HG03060 (cell line): ENCODE measurements around the gene SFMBT2.
"Not testable (repeated sequence)": the region's sequence is repeated elsewhere in the genome, so short reads cannot be mapped to it uniquely, and the experiment has no call there.

Source experiments
- ATAC-seq: cut with Tn5 transposase; IDR thresholded peaks from one replicate; pipeline ENCODE4 v1.9.1; 2021; ENCODE audit warnings: low read depth, moderate number of reproducible peaks; ENCODE audit not compliant: unreplicated experiment

The SFMBT2 gene

DNA sequence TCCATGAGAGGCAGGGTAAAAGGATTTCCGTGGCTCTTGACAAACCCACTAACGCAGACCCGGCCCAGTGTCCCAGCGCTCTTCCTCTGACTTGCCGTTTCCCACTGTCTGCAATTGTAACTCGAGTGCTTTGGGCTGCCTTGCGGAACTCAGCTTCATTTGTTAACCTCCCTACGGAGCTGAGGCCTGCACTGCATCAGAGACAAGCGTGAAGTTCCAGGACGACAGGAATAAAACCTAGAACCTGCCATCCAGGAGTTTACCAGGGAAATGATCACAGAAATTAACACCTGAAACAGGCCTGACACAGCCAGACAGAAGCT is 76.2 kb downstream of the SFMBT2 start:
- no peak for ATAC-seq

DNA sequence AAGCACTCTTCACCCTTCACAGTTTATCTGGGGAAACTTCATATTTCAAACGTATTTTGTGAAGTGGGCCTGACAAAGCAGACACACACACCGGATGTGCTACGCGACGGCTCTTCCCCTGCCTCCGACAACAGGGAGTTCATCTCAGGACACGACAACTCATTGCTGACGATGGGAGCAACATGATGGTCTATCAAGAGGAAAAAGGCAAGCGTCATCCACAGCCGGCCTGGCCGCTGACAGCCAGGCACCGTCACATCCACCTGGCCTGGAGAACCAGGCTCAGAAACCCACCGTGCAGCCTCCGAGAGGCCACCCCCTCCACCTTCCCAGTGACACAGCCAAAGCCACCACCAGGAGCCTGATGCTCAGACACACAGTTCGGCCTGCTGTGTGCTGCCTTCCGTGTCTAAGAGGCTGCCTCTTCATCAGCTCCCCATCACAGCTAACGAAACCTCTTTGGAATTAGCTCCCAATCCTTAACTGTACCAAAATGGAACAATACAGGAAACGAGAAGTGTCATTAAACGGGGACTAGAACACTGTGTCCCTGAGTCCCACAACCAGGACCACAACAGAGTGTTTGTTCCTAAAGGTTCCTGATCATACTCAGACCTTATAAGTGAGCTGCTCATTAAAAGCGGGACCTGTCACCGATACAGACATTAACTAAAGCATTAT is 76.7 kb downstream of the SFMBT2 start:
- no peak for ATAC-seq

DNA sequence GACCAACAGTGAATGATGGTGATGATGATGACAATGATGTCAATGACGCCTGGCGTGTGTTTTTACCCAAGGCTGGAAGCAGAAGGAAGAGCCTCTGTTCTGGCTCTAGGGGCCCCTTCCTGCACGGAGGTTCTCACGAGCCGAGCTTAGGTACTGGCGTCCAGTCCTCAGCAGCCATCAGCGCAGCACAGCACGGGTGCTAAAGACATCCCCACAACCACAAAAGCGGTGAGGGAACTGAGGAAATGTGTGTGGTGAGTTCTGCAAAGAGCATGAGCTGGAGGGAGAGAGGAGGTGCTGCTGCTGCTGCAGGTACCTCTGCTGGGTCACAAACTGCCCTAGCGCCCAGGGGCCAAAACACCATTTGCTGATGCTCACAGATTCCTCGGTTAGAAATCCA is 81.6 kb downstream of the SFMBT2 start:
- ATAC-seq, result no peak

DNA sequence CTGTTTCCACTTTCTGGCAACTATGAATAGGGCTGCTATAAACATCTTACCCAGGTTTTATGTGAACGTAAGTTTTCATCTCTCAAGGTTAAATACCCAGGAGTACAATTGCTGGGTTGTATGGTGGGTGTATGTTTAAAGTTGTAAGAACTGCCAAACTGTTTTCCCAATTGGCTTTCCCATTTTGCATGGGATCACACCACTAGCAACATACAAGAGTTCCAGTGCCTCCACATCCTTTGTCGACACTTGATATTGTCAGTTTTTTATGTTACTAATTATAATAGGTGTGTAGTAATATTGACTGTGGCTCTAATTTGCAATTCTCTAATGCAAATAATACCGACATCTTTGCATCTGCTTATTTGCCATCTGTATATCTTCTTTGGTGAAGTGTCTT is 82.9 kb downstream of the SFMBT2 start:
- ATAC-seq, result no peak

DNA sequence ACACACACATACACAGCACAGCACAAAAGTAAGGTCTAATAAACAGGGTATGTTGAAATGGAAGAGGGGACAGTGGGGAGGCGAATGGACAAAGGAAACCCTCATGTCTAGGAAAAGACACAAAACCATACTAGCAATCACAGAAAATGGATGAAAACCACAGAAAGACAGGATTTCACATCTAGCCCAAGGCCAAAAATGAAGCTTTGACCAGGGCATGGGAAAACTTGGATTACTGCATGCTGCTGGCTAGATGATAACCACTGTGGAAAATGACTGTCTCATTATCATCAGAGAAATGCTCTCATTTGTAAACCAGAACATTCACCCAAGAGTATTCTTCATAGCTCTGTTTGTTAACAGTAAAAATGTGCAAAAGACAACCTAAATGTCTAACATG is 88.2 kb downstream of the SFMBT2 start:
- no peak for ATAC-seq

DNA sequence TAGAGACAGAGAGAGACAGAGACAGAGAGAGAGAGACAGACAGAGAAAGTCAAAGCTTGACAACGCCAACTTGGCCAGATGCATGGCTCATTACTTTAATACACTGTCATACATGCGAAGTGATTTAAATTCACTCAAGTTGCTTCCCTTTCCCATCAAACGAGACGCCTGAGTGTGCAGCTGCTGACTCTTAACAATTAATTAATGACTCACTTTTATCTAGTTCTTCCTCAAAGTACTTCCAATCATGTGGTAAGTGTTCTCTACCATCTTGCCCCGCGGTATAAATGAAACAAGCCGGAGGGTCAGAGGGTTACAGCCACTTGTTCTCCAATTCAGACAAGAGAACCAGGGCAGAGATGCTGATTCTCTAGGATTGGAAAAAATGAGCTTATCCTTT is 90.8 kb downstream of the SFMBT2 start:
- no peak for ATAC-seq

DNA sequence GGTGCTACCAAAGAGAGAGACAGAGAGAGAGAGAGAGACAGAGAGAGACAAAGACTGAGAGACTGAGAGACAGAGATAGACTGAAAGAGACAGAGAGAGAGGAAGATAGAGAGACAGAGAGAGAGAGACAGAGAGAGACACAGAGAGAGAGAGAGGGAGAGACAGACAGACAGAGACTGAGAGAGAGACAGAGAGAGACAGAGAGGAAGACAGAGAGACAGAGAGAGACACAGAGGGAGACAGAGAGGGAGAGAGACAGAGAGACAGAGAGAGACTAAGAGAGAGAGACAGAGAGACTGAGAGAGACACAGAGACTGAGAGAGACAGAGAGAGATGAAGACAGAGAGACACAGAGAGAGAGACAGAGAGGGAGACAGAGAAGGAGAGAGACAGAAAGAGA is 91.2 kb downstream of the SFMBT2 start:
- ATAC-seq, result no peak

DNA sequence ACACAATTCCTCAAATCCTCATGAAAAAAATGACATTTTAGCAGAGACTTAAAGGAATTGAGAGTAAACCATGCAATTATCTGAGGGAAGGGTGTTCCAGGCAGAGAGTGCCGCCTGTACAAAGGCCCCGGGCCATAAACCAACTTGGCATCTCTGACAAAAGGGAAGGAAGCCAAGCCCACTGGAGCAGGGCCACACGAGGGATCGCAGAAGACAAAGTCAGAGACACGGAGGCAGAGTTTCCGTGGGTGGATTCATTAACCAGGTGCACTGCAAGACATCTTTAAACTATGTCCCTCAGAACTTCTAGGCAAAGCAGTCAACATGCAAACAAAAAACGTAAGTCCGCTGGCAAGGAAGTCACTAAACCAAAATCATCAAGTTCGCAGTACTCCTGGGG is 92.0 kb downstream of the SFMBT2 start:
- ATAC-seq, result no peak

DNA sequence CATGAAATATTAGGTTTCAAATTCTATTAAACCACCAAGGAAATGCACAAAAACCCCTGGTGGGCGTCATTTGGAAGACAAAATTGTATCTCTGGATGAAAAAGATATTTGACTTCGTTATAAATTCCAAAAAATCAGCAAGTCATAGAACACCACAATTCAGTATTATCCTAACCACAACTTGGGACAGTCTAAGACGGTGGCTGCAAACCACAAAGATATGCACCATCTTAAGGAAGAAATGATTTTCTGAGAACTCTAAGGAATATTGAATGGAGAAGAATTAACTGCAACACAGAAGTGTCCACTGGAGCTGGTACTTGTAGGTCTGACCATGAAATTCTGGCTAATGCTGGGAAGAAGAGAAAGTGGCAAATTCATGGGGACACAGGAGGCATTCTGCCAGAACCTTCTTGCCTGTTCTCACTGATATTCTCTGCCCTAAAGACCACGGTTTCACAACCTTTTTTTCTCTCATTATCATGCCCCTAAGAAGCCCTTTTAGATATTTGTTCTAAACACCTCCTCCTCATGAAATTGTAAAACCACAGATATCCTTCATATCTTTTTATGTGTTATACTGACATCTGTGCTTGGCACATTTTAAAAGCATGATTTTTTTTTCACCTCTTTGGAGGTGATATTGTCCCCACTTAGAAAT is 92.9 kb downstream of the SFMBT2 start:
- ATAC-seq, result no peak

DNA sequence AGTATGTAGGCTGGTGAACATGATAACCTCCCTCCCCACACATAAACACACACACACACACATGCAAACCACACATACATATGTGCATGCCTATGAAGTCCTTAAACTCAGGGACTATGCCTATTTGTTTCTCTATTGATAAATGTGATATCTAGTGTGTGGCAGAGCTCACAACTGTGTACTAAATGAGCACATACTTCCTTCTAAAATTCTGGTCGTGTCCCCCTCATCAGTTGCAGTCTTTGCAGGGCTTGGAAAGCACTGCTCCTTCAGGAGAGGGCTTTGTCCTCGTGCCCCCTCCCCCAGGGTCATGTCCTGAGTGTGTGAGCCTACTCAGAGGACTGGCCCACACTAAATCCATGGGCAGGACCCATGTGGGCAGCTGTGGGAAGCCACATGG is 94.0 kb downstream of the SFMBT2 start:
- ATAC-seq, result no peak

DNA sequence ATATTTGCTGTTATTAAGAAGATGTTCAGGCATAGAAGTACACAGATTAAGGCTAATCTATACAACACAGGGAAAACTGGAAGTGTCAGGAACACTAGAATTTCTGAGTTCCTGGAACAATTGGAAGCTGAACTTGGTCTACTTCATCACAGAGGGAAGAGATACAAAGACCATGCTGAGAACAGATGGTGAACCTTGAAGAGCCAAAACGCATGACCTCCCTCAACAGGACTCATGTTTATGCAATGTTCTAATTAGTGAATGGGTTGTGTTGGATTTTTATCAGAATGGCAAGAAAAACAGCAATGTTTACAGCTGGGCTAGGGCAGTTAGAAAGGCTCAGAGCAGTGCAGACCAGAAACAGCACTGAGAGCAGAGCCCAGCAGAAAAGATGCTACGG is 94.9 kb downstream of the SFMBT2 start:
- no peak for ATAC-seq

DNA sequence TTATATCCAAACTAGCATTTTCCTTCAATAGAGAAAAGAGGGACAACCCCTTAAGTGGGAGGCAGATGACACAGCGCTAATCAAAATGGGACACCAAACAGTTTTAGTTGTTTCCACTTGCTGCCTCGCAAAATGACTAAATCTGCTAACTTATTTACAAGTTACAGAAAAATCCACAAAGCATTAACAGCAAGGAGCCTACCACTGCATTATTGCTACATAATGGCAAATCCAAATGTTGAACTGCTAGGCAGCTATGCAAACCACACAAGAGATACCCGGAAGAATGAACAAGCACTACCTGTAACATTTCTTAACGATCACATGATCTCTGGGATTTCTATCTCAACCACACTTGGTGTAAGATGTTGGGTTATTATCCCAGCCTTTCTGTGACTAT is 96.7 kb downstream of the SFMBT2 start:
- no peak for ATAC-seq

DNA sequence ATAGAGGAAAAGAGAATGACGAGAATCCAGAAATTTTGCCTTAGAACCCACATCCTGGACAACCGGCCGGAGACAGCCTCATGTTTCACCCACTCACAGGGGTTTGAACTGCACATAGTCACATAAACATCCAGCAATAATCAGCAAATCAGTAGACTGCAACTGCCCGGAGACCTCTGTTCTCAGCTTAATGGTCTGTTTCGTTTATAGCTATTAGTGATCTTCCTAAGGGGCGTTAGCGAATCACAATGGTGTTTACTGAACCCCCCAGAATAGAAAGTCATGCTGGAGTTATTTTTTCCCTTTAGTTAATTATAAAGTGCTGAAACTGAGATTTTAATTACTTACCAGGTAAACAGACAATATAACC is 98.4 kb downstream of the SFMBT2 start:
- ATAC-seq, result no peak

DNA sequence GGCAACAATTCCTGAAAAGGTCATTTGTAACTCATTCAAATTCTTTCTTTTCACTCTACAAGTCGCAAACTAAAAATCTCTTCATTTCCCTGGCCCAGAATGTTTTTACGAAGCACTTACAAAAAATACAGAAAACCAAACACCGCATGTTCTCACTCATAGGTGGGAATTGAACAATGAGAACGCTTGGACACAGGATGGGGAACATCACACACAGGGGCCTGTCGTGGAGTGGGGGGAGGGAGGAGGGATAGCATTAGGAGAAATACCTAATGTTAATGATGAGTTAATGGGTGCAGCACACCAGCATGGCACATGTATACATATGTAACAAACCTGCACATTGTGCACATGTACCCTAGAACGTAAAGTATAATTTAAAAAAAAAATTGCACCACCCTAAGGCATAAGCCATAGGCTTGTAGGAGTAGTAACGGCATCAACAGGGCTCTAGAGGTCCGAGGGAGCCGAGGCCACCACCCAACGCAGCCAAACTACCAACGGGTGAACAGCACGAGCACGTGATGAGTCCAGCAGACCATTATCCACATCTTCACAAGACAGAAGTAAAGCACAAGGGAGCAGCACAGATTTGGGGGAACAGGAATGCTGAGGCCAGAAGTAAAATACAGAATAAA is 98.9 kb downstream of the SFMBT2 start:
- not testable (repeated sequence) for ATAC-seq

DNA sequence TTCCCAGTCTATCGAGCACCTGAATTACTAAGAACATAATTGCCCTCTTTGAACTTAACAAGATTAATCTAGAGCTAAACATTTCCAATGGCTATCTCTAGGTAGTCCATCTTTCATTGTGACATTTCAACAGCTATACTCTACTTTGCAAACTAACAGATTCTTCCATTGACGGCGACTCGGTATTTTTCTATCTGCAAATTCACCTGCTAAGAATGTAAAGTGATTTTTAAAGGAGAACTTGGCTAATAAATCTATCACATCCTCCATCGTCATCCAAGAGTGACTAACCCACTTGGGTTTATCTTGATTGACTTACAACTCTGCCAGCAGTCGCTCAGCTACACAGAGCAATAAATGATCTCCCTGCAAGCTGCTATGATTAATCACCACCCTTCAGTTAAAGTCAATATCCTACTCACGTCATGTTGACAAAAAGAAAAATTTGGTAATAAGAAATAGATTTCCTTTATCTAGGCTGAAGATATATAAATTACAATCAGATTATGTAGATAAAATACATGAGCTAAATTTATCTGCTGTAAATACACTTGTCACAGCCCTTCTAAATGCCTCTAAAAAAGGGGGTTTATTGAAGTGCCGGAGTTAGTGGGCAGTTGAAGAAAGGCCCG is 99.5 kb downstream of the SFMBT2 start:
- ATAC-seq, result no peak

DNA sequence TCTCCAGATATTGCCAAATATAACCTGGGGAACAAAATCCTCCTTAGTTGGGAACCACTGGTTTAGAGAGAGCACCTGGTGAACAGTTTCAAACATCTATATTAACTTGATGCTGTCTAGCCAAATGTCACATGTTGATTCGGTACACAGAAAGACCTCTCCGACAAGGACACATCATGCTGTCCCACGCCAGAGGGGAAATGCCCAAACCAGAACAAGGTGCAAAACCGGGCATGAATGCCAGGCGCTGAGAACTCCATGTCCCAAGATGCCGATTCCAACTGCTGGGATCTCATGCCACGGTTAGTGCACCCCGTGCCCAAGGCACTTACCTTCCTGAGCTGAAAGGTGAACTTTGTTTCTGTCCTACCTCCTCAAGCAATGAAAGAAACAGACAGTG is 100.8 kb downstream of the SFMBT2 start:
- no peak for ATAC-seq

DNA sequence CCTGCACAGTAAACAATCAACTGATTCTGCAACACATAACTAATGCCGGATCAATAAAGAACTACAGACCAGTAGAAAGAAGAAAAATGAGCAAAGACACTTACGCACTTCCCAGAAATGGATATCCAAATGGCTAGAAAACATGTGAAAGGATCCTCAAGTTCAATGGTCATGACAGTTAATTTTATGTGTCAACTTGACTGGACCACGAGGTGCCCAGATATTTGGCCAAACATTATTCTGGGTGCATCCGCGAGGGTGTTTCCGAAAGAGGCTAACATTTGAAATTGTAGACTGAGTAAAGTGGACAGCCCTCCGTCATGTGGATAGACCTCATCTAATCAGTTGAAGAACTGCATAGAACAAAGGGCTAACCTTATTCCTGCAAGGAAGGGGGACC is 102.0 kb downstream of the SFMBT2 start:
- no peak for ATAC-seq

DNA sequence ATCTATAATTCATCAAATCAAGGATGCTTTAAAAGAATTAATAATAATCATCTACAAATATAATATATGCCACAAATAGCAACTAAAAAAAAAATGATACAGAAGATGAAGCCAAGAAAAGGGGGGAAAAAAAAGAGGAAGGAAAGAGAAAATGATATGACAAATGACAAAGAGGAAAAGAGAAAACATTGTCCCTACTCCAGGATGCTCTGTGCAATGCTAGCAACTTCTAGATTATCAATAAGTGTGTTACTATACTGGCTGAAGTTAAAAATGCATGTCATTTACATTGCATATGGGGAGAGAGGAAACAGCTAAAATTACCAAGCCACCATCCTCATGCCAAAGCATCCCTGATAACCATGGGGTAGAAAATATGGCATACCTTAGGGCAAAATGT is 104.2 kb downstream of the SFMBT2 start:
- no peak for ATAC-seq

DNA sequence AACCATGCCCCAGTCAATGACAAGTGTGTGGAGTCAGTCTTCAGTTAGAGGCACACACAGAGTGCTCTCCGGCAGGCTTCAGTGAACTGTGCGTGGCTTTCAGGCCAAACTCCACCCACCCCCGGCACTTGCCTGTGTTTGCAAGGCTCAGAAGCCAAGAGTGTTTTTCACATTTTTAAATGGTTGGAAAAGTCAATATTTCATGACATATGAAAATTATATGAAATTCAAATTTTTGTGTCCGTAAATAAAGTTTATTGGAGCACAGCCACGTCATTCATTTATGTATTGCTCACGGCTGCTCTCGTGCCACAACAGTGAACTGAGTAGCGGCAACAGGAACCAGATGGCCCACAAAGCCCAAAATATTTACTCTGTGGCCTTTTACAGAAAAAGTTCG is 104.7 kb downstream of the SFMBT2 start:
- no peak for ATAC-seq

DNA sequence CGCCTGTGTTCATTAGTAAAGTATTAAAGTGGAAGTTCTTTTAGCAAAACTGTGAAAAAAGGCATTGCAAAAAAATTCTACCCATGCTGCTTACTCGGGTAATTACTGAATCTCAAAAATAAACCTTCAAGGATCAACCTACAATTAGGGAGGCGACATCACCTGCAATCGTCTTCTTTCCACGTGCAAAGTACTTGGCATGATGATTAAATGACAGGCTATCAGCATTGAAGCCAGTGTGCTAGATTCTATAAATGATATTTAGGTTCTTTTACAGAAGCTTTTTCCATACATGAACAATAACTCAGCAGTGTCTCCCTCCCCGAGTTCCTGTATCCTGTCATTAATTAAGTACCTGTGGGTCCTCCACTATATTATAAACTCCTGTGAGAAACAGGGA is 105.8 kb downstream of the SFMBT2 start:
- no peak for ATAC-seq

DNA sequence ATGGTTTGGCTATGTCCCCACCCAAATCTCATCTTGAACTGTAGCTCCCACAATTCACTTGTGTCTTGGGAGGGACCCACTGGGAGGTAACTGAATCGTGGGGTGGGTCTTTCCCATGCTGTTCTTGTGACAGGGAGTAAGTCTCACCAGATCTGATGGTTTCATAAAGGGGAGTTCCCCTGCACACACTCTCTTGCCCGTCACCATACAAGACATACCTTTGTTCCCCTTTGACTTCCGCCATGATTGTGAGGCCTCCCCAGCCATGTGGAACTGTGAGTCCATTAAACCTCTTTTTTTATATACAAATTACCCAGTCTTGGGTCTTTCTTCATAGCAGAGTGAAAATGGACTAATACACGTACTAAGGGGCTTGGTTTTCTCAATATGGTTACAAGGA is 106.7 kb downstream of the SFMBT2 start:
- no peak for ATAC-seq
